K562 (cell line): ENCODE results near the gene PROK2. TPM values are rescaled to one million over a fixed set of nuclear protein-coding genes. Genes with fewer than 3 reads are reported as not detected.
A peak's percentile ranks its signal among the peaks of the same experiment; 100 is the strongest.

Source experiments
- ATAC-seq: fragments of 200-7000 bp; cut with Tn5 transposase; 3 replicates; pipeline ENCODE4 v1.9.1; 2020; ENCODE audit warnings: moderate library complexity
- BruUV-seq: library from RNA; stranded (reverse); fragments of 400-500 nt; replicated peaks from 2 replicates; lab custom pipeline; 2021; lab: Mats Ljungman, UMichigan
- CTCF ChIA-PET: fragments of 300-600 bp; formaldehyde crosslinking; extraction: SDS; loops from one replicate; lab custom pipeline; 2021; ENCODE audit warnings: low intra/inter-chr PET ratio; lab: Yijun Ruan, JAX
- POLR2A ChIA-PET: fragments of 300-600, 350-650 bp; sonication (Branson Sonifier 250); formaldehyde crosslinking; extraction: SDS; loops from one replicate; lab custom pipeline; 2021; ENCODE audit warnings: antibody characterized with exemption, inconsistent platforms; lab: Yijun Ruan, JAX
- DNase-seq, 4 experiments: peaks; one replicate each; pipeline versions ENCODE4 v3.0.0 to v3.0.0-alpha.2; 2011 to 2018; ENCODE audit warnings: low spot score in 3 of 4, mixed read lengths in 3 of 4; ENCODE audit errors: extremely low read depth in 1 of 4
- FAIRE-seq: peaks from 2 replicates; lab custom pipeline; 2011; peaks lifted over from hg19 to GRCh38; lab: Jason Lieb, UNC
- H2AFZ ChIP-seq: 2 replicates; pipeline ENCODE4 v1.6.0; 2011; ENCODE audit warnings: low read depth, low read length, control low read depth, inconsistent platforms
- H3K27ac ChIP-seq: fragments of 200-600 bp; 3 replicates; pipeline ENCODE4 v1.8.0; 2011; ENCODE audit warnings: low read depth, mild to moderate bottlenecking, control low read depth, inconsistent platforms, low read length, moderate library complexity, mixed read lengths; ENCODE audit errors: extremely low read depth
- H3K27me3 ChIP-seq, 2 experiments: fragments of 300-600 bp in 1 of 2; 2 replicates in 1 of 2; 3 replicates in 1 of 2; pipeline versions ENCODE4 v1.6.0 to v1.8.0; 2011; ENCODE audit warnings: inconsistent platforms in 2 of 2, low read length in 2 of 2, mild to moderate bottlenecking in 1 of 2, mixed read lengths in 1 of 2, moderate library complexity in 1 of 2; ENCODE audit not compliant: control insufficient read depth in 2 of 2, insufficient read depth in 2 of 2
- H3K36me3 ChIP-seq: fragments of 300-600 bp; 3 replicates; pipeline ENCODE4 v1.8.0; 2011; ENCODE audit warnings: mild to moderate bottlenecking, low read length, inconsistent platforms; ENCODE audit not compliant: control insufficient read depth, insufficient read depth
- H3K4me1 ChIP-seq, 2 experiments: fragments of 200-600 bp in 1 of 2; replicated peaks in 1 of 2; 2 replicates in 1 of 2; 3 replicates in 1 of 2; pipeline versions ENCODE4 v1.5.1 to v1.8.0; 2011; ENCODE audit warnings: inconsistent platforms in 2 of 2, low read length in 2 of 2, mild to moderate bottlenecking in 1 of 2, mixed read lengths in 1 of 2, moderate library complexity in 1 of 2; ENCODE audit not compliant: control insufficient read depth in 2 of 2, insufficient read depth in 2 of 2
- H3K4me2 ChIP-seq: 2 replicates; pipeline ENCODE4 v1.6.1; 2011; ENCODE audit warnings: low read length, control low read depth, inconsistent platforms, mixed read lengths; ENCODE audit not compliant: insufficient read depth
- H3K4me3 ChIP-seq: fragments of 200-600 bp; sonication (generic), shearing (Covaris generic); 2 replicates; pipeline ENCODE4 v1.5.1; 2016; ENCODE audit warnings: control low read depth, inconsistent platforms
- H3K79me2 ChIP-seq: fragments of 200-600 bp; 3 replicates; pipeline ENCODE4 v1.8.0; 2011; ENCODE audit warnings: low read length, inconsistent platforms; ENCODE audit not compliant: control insufficient read depth, insufficient read depth
- H3K9ac ChIP-seq, 2 experiments: 2 replicates each; pipeline versions ENCODE4 v1.6.0 to v1.6.1; 2011; ENCODE audit warnings: low read depth in 2 of 2, low read length in 2 of 2, control low read depth in 1 of 2, inconsistent platforms in 1 of 2, mild to moderate bottlenecking in 1 of 2, mixed read lengths in 1 of 2; ENCODE audit not compliant: insufficient read depth in 1 of 2
- H3K9me1 ChIP-seq: one replicate; pipeline ENCODE4 v1.6.0; 2011; ENCODE audit warnings: inconsistent platforms, mild to moderate bottlenecking, low read length, moderate library complexity; ENCODE audit not compliant: control insufficient read depth, insufficient read depth
- H3K9me3 ChIP-seq: replicated peaks from 2 replicates; pipeline ENCODE4 v1.5.1; 2011; ENCODE audit warnings: low read depth, low read length, inconsistent platforms; ENCODE audit not compliant: control insufficient read depth, insufficient read depth
- H4K20me1 ChIP-seq: replicated peaks from 2 replicates; pipeline ENCODE4 v1.6.1; 2011; ENCODE audit warnings: low read length, inconsistent platforms, mixed read lengths; ENCODE audit not compliant: control insufficient read depth, insufficient read depth
- BACH1 ChIP-seq: fragments of 200-800 bp; sonication (Bioruptor generic); IDR thresholded peaks from 2 replicates; pipeline ENCODE4 v1.6.1; 2016; ENCODE audit warnings: missing genetic modification characterization, missing compliant biosample characterization
- ELF1 ChIP-seq: fragments of 200-800 bp; sonication (Bioruptor generic); IDR thresholded peaks from 2 replicates; pipeline ENCODE4 v1.6.1; 2016; ENCODE audit warnings: missing genetic modification characterization, missing compliant biosample characterization
- HNRNPK ChIP-seq: fragments of 200-400 bp; formaldehyde crosslinking; IDR thresholded peaks from one replicate; pipeline ENCODE4 v1.6.1; 2018; ENCODE audit warnings: mild to moderate bottlenecking, low read depth, low read length; ENCODE audit not compliant: poor library complexity, severe bottlenecking
- ILF3 ChIP-seq: fragments of 450-650 bp; IDR thresholded peaks from 2 replicates; pipeline ENCODE4 v1.6.1; 2018; ENCODE audit warnings: antibody characterized with exemption, mild to moderate bottlenecking, moderate library complexity, borderline replicate concordance
- JUND ChIP-seq, 2 experiments: IDR thresholded peaks; 2 replicates in 1 of 2; 3 replicates in 1 of 2; pipeline ENCODE4 v1.6.1; 2011; ENCODE audit warnings: borderline replicate concordance in 2 of 2, low read depth in 2 of 2, low read length in 2 of 2, improper control_type of control experiment in 1 of 2, missing biosample characterization in 1 of 2, missing genetic modification characterization in 1 of 2, missing genetic modification reagents in 1 of 2
- KAT8 ChIP-seq: fragments of 450-650 bp; IDR thresholded peaks from 2 replicates; pipeline ENCODE4 v1.6.1; 2016; ENCODE audit warnings: low read depth, mild to moderate bottlenecking
- NR1H2 ChIP-seq: sonication (generic); formaldehyde crosslinking; IDR thresholded peaks from 2 replicates; pipeline ENCODE4 v1.4.0; 2020; ENCODE audit warnings: mild to moderate bottlenecking, missing genetic modification reagents
- OTX1 ChIP-seq: fragments of 450-650 bp; formaldehyde crosslinking; IDR thresholded peaks from 2 replicates; pipeline ENCODE4 v1.4.0; 2022; ENCODE audit warnings: mild to moderate bottlenecking
- POU5F1 ChIP-seq: fragments of 150-350 bp; IDR thresholded peaks from 2 replicates; pipeline ENCODE4 v1.6.1; 2014; ENCODE audit warnings: borderline replicate concordance, low read length, low read depth, mild to moderate bottlenecking; ENCODE audit not compliant: partially characterized antibody
- TCF7L2 ChIP-seq: fragments of 150-350 bp; IDR thresholded peaks from 2 replicates; pipeline ENCODE4 v1.6.1; 2016; ENCODE audit warnings: low read depth, mild to moderate bottlenecking, low read length, moderate library complexity
- ZNF12 ChIP-seq: sonication (generic); formaldehyde crosslinking; IDR thresholded peaks from 2 replicates; pipeline ENCODE4 v1.4.0; 2020; ENCODE audit warnings: mild to moderate bottlenecking, missing genetic modification reagents
- ZNF124 ChIP-seq: sonication (generic); formaldehyde crosslinking; IDR thresholded peaks from 2 replicates; pipeline ENCODE4 v1.8.1; 2022; ENCODE audit warnings: missing genetic modification reagents
- ZNF354B ChIP-seq: fragments of 250-450 bp; sonication (Bioruptor Pico); IDR thresholded peaks from 2 replicates; pipeline ENCODE4 v1.4.0; 2020
- WGBS: fragments of 100-300 bp; shearing (Covaris generic); methylation state at CpG from one replicate; pipeline ENCODE4 v1.1.6; 2016; ENCODE audit warnings: low coverage, mixed read lengths; ENCODE audit not compliant: insufficient coverage; ENCODE audit errors: missing lambda C conversion rate; 5-methylcytosine and 5-hydroxymethylcytosine counted together
- in situ Hi-C: fragments of 300-500 bp; cut with MboI; formaldehyde crosslinking; loops from 4 replicates; pipeline ENCODE4 v1.15.0; 2018; ENCODE audit warnings: inconsistent platforms, mixed read lengths
- intact Hi-C: fragments of 100-400 bp; cut with micrococcal nuclease; formaldehyde crosslinking; loops from 2 replicates; pipeline ENCODE4 v1.14.2; 2022
- polyA plus RNA-seq, 8 experiments: library from polyadenylated mRNA; depleted of rRNA in 4 of 8; stranded (reverse) in 5 of 8; unstranded in 3 of 8; fragments of >200 nt; fragmentation: Nextera tagmentation in 2 of 8; fragmentation: Illumina TruSeq in 1 of 8; extraction: Ambion mirVana in 2 of 8; extraction: Trizol in 1 of 8; gene quantifications; 2 replicates each; pipeline versions ENCODE4 v1.2.1 to v1.2.3, GENCODE V29; 2011 to 2014; ENCODE audit warnings: inconsistent platforms in 1 of 8, missing spikeins in 1 of 8
- total RNA-seq, 7 experiments: library from RNA; depleted of rRNA in 6 of 7; stranded (reverse); fragments of >200 nt in 6 of 7; fragmentation: Illumina TruSeq in 2 of 7; extraction: Trizol in 2 of 7; gene quantifications; 2 replicates each; pipeline versions ENCODE4 v1.2.1 to v1.2.3, GENCODE V29; 2011 to 2021; ENCODE audit warnings: low replicate concordance in 1 of 7
- TF ChIP-seq, protein P1 (sequence below): fragments of 200-400 bp; formaldehyde crosslinking; IDR thresholded peaks from 2 replicates; pipeline ENCODE4 v1.6.1; 2017; ENCODE audit warnings: mild to moderate bottlenecking, low read depth, low read length, moderate library complexity
- TF ChIP-seq, protein P2 (sequence below), 2 experiments: IDR thresholded peaks in 1 of 2; conservative IDR thresholded peaks in 1 of 2; 2 replicates each; pipeline ENCODE4 v1.6.1; 2016; ENCODE audit warnings: low read depth in 2 of 2, mild to moderate bottlenecking in 1 of 2, missing compliant biosample characterization in 1 of 2, missing genetic modification characterization in 1 of 2, moderate library complexity in 1 of 2
- TF ChIP-seq, protein P3 (sequence below), 2 experiments: fragments of 450-650 bp in 1 of 2; sonication (generic) in 1 of 2; formaldehyde crosslinking in 1 of 2; IDR thresholded peaks in 1 of 2; conservative IDR thresholded peaks in 1 of 2; 2 replicates each; pipeline versions ENCODE4 v1.6.1 to v1.8.1; 2016 to 2023; ENCODE audit warnings: mild to moderate bottlenecking in 2 of 2, moderate library complexity in 2 of 2, inconsistent platforms in 1 of 2, missing genetic modification reagents in 1 of 2

Gene PROK2
- total and polyA plus RNA-seq, 9 of the 15 experiments (the other 6 are each of a cell fraction or from before 2014, with no cell fraction given): 0.07 to 0.13 TPM; not detected in 7

DNA sequence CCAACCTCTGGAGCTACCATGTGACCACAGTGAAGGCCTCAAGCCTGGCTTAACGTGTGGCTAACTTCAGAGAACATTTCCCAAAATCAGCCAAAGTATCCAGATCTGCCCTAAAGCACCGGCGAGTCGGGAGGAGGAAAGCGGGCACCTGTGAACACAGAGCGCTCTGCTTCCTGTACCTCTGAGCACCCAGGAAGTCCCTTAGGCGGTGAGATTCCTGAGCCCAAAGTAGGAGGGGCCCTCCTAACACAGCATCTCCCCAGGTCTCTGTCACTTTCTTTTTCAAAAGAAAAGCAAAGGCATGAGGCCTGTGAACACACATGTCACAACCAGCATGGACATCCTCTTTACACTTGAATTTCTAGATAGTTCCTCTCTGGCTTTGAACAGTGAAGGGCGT is 58.8 kb downstream of the PROK2 start:
- Histone ChIP-seq H2AFZ (peak overlapping the region; percentile 72; the same call in 1 of the 2 replicates), H3K4me3 (no peak overlapping the region), H3K79me2 (no peaks in the 10 kb centered on the region), H3K4me1 (peaks cover 0 to 11% of the 10 kb centered on the region in 2 experiments; a peak in 3 of 5 replicates), H3K9me1 (no peaks in the 10 kb centered on the region), H3K27ac (no peak overlapping the region), H3K9ac (no peak overlapping the region; a peak in 1 of 4 replicates), H4K20me1 (no peaks in the 10 kb centered on the region), H3K4me2 (no peak overlapping the region), H3K9me3 (no peaks in the 10 kb centered on the region), H3K36me3 (no peaks in the 10 kb centered on the region), H3K27me3 (peaks cover 6 to 18% of the 10 kb centered on the region in 2 experiments; a peak in 4 of 5 replicates)
- WGBS: 77% methylated on average over 4 of the region's 8 CpGs
- intact Hi-C loops (no loop called here), in situ Hi-C loops (no loop called here)
- no TSS peak for BruUV-seq
- ATAC-seq: no peak
- CTCF ChIA-PET: no interaction called here
- POLR2A ChIA-PET: no interaction called here
- no peak for FAIRE-seq
- DNase-seq: no peak
- TF ChIP-seq, protein P1, sequence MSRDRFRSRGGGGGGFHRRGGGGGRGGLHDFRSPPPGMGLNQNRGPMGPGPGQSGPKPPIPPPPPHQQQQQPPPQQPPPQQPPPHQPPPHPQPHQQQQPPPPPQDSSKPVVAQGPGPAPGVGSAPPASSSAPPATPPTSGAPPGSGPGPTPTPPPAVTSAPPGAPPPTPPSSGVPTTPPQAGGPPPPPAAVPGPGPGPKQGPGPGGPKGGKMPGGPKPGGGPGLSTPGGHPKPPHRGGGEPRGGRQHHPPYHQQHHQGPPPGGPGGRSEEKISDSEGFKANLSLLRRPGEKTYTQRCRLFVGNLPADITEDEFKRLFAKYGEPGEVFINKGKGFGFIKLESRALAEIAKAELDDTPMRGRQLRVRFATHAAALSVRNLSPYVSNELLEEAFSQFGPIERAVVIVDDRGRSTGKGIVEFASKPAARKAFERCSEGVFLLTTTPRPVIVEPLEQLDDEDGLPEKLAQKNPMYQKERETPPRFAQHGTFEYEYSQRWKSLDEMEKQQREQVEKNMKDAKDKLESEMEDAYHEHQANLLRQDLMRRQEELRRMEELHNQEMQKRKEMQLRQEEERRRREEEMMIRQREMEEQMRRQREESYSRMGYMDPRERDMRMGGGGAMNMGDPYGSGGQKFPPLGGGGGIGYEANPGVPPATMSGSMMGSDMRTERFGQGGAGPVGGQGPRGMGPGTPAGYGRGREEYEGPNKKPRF: no peak
- TF ChIP-seq ZNF354B (no peak), ELF1 (tag) (no peak), ILF3 (no peak), JUND (IDR thresholded peaks at IDR 0.05; ENCODE audit: borderline replicate concordance, low read depth, low read length) (no peak), JUND (tag; IDR thresholded peaks at IDR 0.05; ENCODE audit: borderline replicate concordance, low read depth, low read length) (no peak), ZNF12 (CRISPR knock-in tag) (no peak), TCF7L2 (no peak), KAT8 (no peak), NR1H2 (CRISPR knock-in tag) (no peak), OTX1 (CRISPR knock-in tag) (no peak), HNRNPK (no peak), POU5F1 (no peak), BACH1 (tag) (no peak), ZNF124 (CRISPR knock-in tag) (no peak)
- TF ChIP-seq, protein P2, sequence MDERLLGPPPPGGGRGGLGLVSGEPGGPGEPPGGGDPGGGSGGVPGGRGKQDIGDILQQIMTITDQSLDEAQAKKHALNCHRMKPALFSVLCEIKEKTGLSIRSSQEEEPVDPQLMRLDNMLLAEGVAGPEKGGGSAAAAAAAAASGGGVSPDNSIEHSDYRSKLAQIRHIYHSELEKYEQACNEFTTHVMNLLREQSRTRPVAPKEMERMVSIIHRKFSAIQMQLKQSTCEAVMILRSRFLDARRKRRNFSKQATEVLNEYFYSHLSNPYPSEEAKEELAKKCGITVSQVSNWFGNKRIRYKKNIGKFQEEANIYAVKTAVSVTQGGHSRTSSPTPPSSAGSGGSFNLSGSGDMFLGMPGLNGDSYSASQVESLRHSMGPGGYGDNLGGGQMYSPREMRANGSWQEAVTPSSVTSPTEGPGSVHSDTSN (CRISPR knock-in tag; IDR thresholded peaks at IDR 0.05; ENCODE audit: low read depth): no peak
- TF ChIP-seq, protein P2 (tag; conservative IDR thresholded peaks at IDR 0.05; ENCODE audit: low read depth): no peak
- TF ChIP-seq, protein P3, sequence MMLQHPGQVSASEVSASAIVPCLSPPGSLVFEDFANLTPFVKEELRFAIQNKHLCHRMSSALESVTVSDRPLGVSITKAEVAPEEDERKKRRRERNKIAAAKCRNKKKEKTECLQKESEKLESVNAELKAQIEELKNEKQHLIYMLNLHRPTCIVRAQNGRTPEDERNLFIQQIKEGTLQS (IDR thresholded peaks at IDR 0.05): no peak
- TF ChIP-seq, protein P3 (CRISPR knock-in tag; conservative IDR thresholded peaks at IDR 0.05): no peak
